Mesendoderm (in vitro differentiated cells): ENCODE data around the gene RHBDF1.

Source experiments
- DNase-seq: peaks from one replicate; pipeline ENCODE4 v3.0.0; 2013
- H2AK5ac ChIP-seq: 2 replicates; pipeline ENCODE4 v1.6.1; 2013; ENCODE audit warnings: low read length, inconsistent platforms
- H2BK120ac ChIP-seq: 2 replicates; pipeline ENCODE4 v1.6.1; 2013; ENCODE audit warnings: low read depth, mild to moderate bottlenecking, low read length, moderate library complexity, mixed read lengths
- H2BK15ac ChIP-seq: replicated peaks from 2 replicates; pipeline ENCODE4 v1.6.1; 2013; ENCODE audit warnings: low read depth, mild to moderate bottlenecking, moderate library complexity
- H2BK5ac ChIP-seq: 2 replicates; pipeline ENCODE4 v1.6.1; 2013; ENCODE audit warnings: low read length, inconsistent platforms
- H3K18ac ChIP-seq: 2 replicates; pipeline ENCODE4 v1.6.1; 2013; ENCODE audit warnings: mild to moderate bottlenecking, low read length, mixed read lengths
- H3K23ac ChIP-seq: one replicate; pipeline ENCODE4 v1.6.1; 2013; ENCODE audit warnings: low read length
- H3K27ac ChIP-seq: 2 replicates; pipeline ENCODE4 v1.5.1; 2013; ENCODE audit warnings: low read depth, mild to moderate bottlenecking, inconsistent platforms, low read length, moderate library complexity
- H3K27me3 ChIP-seq: 2 replicates; pipeline ENCODE4 v1.6.1; 2013; ENCODE audit warnings: low read length, control low read depth, mild to moderate bottlenecking, inconsistent platforms; ENCODE audit not compliant: insufficient read depth, poor library complexity
- H3K36me3 ChIP-seq: 2 replicates; pipeline ENCODE4 v1.6.1; 2013; ENCODE audit warnings: low read length, inconsistent platforms; ENCODE audit not compliant: control insufficient read depth, insufficient read depth
- H3K4ac ChIP-seq: one replicate; pipeline ENCODE4 v1.6.1; 2013; ENCODE audit warnings: low read depth, mild to moderate bottlenecking, low read length, moderate library complexity
- H3K4me1 ChIP-seq: 2 replicates; pipeline ENCODE4 v1.6.1; 2013; ENCODE audit warnings: low read depth, low read length, inconsistent platforms; ENCODE audit not compliant: control insufficient read depth
- H3K4me2 ChIP-seq: 2 replicates; pipeline ENCODE4 v1.6.1; 2013; ENCODE audit warnings: low read length
- H3K4me3 ChIP-seq: 2 replicates; pipeline ENCODE4 v1.5.1; 2013; ENCODE audit warnings: mild to moderate bottlenecking, low read length
- H3K56ac ChIP-seq: one replicate; pipeline ENCODE4 v1.6.1; 2013; ENCODE audit warnings: low read length
- H3K79me1 ChIP-seq: 2 replicates; pipeline ENCODE4 v1.6.1; 2013; ENCODE audit warnings: low read length, inconsistent platforms
- H3K79me2 ChIP-seq: 2 replicates; pipeline ENCODE4 v1.6.1; 2013; ENCODE audit warnings: mild to moderate bottlenecking, low read length; ENCODE audit not compliant: control insufficient read depth, insufficient read depth
- H3K9ac ChIP-seq: 2 replicates; pipeline ENCODE4 v1.6.1; 2013; ENCODE audit warnings: low read length, inconsistent platforms
- H4K5ac ChIP-seq: one replicate; pipeline ENCODE4 v1.6.1; 2013; ENCODE audit warnings: low read length
- H4K8ac ChIP-seq: one replicate; pipeline ENCODE4 v1.6.1; 2013; ENCODE audit warnings: low read depth, mild to moderate bottlenecking, control low read depth, low read length, moderate library complexity
- WGBS: extraction: QIAGEN DNeasy Blood & Tissue Kit; methylation state at CpG from one replicate; pipeline ENCODE4 v1.1.7; 2013; ENCODE audit warnings: low lambda C conversion rate, missing lambda C conversion rate; ENCODE audit not compliant: insufficient coverage; ENCODE audit errors: extremely low coverage; 5-methylcytosine and 5-hydroxymethylcytosine counted together

RHBDF1 gene

DNA sequence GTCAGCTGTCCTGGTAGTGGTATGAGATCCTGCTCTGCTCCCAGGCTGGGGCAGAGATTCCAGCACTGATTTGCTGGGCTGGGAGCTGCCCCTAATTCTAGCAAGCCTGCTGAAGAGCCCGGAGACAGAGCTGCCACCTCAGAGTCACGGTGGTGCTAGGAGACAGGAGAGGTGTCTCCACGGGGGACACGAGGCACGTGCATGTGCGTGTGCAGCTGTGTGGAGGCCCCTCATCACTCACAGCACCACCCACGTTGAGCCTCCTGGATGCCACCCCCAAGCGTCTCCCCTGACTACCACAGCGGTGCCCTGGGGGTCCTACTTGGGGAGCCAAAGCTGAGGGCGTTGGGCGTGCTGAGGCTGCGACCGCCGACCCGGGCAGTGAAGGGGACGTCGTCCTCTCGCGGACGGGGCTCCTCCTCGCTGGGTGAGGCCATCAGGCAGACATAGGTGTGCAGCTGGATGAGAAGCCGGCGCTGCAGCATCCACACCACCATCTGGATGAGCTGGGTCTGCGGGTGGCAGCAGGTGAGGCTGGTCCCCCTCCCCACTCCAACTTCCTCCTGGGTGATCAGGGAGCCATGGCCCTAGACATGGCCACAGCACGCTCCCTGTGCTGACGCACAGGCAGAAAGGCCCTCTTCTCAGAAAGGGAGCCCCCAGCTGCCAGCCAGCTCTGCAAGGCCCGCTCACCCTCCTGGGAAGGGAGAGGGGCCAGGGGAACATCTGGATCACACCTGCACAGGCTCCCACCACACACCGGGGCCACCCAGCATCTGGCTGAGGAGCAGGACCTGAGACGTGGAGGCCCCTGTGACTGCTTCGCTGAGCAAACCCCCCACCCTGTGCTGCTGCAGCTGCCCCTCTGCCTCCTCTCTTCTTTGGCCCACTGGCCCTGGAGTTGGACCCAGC, 17.2 kb upstream of the RHBDF1 start:
- H2BK15ac ChIP-seq: no peak overlapping the region
- no peak overlapping the region for H3K56ac ChIP-seq
- H3K4ac ChIP-seq: no peak overlapping the region
- H3K23ac ChIP-seq: no peak overlapping the region
- no peak overlapping the region for H2BK120ac ChIP-seq
- H2BK5ac ChIP-seq: no peak overlapping the region
- no peaks in the 10 kb centered on the region for H3K27me3 ChIP-seq
- no peaks in the 10 kb centered on the region for H3K79me1 ChIP-seq
- no peak overlapping the region for H3K27ac ChIP-seq
- DNase-seq: no peak
- no peak overlapping the region for H3K18ac ChIP-seq
- no peak overlapping the region for H4K5ac ChIP-seq
- no CpG with 5 or more reads among the region's 30 CpGs for WGBS
- H4K8ac ChIP-seq: no peak overlapping the region
- H3K4me1 ChIP-seq: no peaks in the 10 kb centered on the region
- no peak overlapping the region for H3K4me3 ChIP-seq
- H3K9ac ChIP-seq: no peak overlapping the region
- no peaks in the 10 kb centered on the region for H3K79me2 ChIP-seq
- no peak overlapping the region for H2AK5ac ChIP-seq
- H3K36me3 ChIP-seq: peaks cover 3% of the 10 kb centered on the region
- H3K4me2 ChIP-seq: no peak overlapping the region

GRCh38 chr16:88613-89012, 16.2 kb upstream of the RHBDF1 start:
- H2AK5ac ChIP-seq: no peak overlapping the region
- H3K36me3 ChIP-seq: peaks cover 3% of the 10 kb centered on the region
- no peak overlapping the region for H2BK120ac ChIP-seq
- H3K27me3 ChIP-seq: no peaks in the 10 kb centered on the region
- H3K27ac ChIP-seq: no peak overlapping the region
- no peak for DNase-seq
- no peak overlapping the region for H3K4me3 ChIP-seq
- H3K18ac ChIP-seq: no peak overlapping the region
- no peaks in the 10 kb centered on the region for H3K79me1 ChIP-seq
- no CpG with 5 or more reads among the region's 14 CpGs for WGBS
- no peak overlapping the region for H3K4ac ChIP-seq
- H3K4me1 ChIP-seq: no peaks in the 10 kb centered on the region
- H4K8ac ChIP-seq: no peak overlapping the region
- no peak overlapping the region for H3K56ac ChIP-seq
- H3K23ac ChIP-seq: no peak overlapping the region
- H2BK15ac ChIP-seq: no peak overlapping the region
- no peak overlapping the region for H3K4me2 ChIP-seq
- no peak overlapping the region for H4K5ac ChIP-seq
- no peaks in the 10 kb centered on the region for H3K79me2 ChIP-seq
- H2BK5ac ChIP-seq: no peak overlapping the region
- no peak overlapping the region for H3K9ac ChIP-seq

- H3K79me2 ChIP-seq: no peaks in the 10 kb centered on the region
- H3K56ac ChIP-seq: no peak overlapping the region
- H2BK15ac ChIP-seq: no peak overlapping the region
- no peaks in the 10 kb centered on the region for H3K4me1 ChIP-seq
- H3K36me3 ChIP-seq: peaks cover 3% of the 10 kb centered on the region
- no peak overlapping the region for H2BK5ac ChIP-seq
- no peak overlapping the region for H2AK5ac ChIP-seq
- no peak overlapping the region for H3K23ac ChIP-seq
- no peak overlapping the region for H4K5ac ChIP-seq
- H3K9ac ChIP-seq: no peak overlapping the region
- WGBS: no CpG with 5 or more reads among the region's 23 CpGs
- H3K18ac ChIP-seq: no peak overlapping the region
- no peak overlapping the region for H3K27ac ChIP-seq
- H3K4me3 ChIP-seq: no peak overlapping the region
- no peak overlapping the region for H3K4ac ChIP-seq
- H4K8ac ChIP-seq: no peak overlapping the region
- no peak overlapping the region for H3K4me2 ChIP-seq
- H3K79me1 ChIP-seq: no peaks in the 10 kb centered on the region
- DNase-seq: no peak
- no peaks in the 10 kb centered on the region for H3K27me3 ChIP-seq
- no peak overlapping the region for H2BK120ac ChIP-seq
Measured at GRCh38 chr16:86483-86952, 14.1 kb upstream of the RHBDF1 start.

DNA sequence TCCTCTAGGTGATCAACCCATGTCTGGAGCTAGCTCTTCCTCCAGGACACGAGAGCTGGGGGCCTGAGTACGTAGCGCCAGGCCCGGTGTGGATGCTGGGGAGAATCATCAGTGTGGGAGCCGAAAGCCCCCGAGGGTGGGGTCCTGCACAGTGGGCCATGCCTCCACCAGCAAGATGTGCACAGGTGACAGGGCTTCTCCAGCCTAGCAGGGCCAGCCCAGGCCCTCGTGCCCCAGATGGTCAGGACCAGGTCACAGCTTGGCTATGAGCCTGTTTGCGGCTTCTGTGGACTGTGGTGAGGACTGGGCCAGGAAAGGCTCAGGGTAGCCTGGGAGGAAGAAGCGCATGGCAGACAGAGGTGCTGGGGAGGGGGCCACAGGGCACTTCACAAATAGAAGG, 13.4 kb upstream of the RHBDF1 start:
- Histone ChIP-seq H3K27me3 (no peaks in the 10 kb centered on the region), H2AK5ac (no peak overlapping the region), H2BK5ac (no peak overlapping the region), H3K18ac (no peak overlapping the region), H3K56ac (no peak overlapping the region), H2BK15ac (no peak overlapping the region), H3K9ac (no peak overlapping the region), H3K27ac (no peak overlapping the region), H3K4me2 (no peak overlapping the region), H3K23ac (no peak overlapping the region), H2BK120ac (no peak overlapping the region), H3K4ac (no peak overlapping the region), H4K5ac (no peak overlapping the region), H3K4me3 (no peak overlapping the region), H3K79me1 (no peaks in the 10 kb centered on the region), H3K36me3 (peaks cover 3% of the 10 kb centered on the region), H4K8ac (no peak overlapping the region), H3K79me2 (no peaks in the 10 kb centered on the region), H3K4me1 (no peaks in the 10 kb centered on the region)
- DNase-seq: no peak
- WGBS: no CpG with 5 or more reads among the region's 9 CpGs

- Histone ChIP-seq H4K8ac (no peak overlapping the region), H3K79me2 (no peaks in the 10 kb centered on the region), H3K18ac (no peak overlapping the region), H3K56ac (no peak overlapping the region), H2BK120ac (no peak overlapping the region), H3K4me3 (no peak overlapping the region), H2AK5ac (no peak overlapping the region), H2BK5ac (no peak overlapping the region), H3K4me1 (no peaks in the 10 kb centered on the region), H3K23ac (no peak overlapping the region), H3K27me3 (no peaks in the 10 kb centered on the region), H2BK15ac (no peak overlapping the region), H3K27ac (no peak overlapping the region), H3K4ac (no peak overlapping the region), H3K36me3 (peaks cover 3% of the 10 kb centered on the region), H3K79me1 (no peaks in the 10 kb centered on the region), H4K5ac (no peak overlapping the region), H3K9ac (no peak overlapping the region), H3K4me2 (no peak overlapping the region)
- WGBS: no CpG with 5 or more reads among the region's 18 CpGs
- DNase-seq: no peak
Measured at GRCh38 chr16:85407-85782, 13.0 kb upstream of the RHBDF1 start.
